Gastrocnemius medialis (tissue), 4 donors: ENCODE measurements around the gene EMCN. TPM values are rescaled to one million over a fixed set of nuclear protein-coding genes. Genes with fewer than 3 reads are reported as not detected.
"Not testable (repeated sequence)": the region's sequence is repeated elsewhere in the genome, so short reads cannot be mapped to it uniquely, and the experiment has no call there.

Experiments used
- ATAC-seq, 2 donors: fragments of 150-250 bp; one replicate each; pipeline ENCODE4 v1.9.1; 2016
- DNase-seq, 2 donors: peaks; one replicate each; pipeline ENCODE4 v3.0.0-alpha.2; 2019
- H3K27ac ChIP-seq, 4 donors: fragments of 200-600 bp; sonication (generic); 1 replicate in 1 of 4; 2 replicates in 3 of 4; pipeline ENCODE4 v1.5.1; 2016 to 2018; ENCODE audit warnings: mild to moderate bottlenecking in 2 of 4, moderate library complexity in 1 of 4
- H3K27me3 ChIP-seq, 3 donors: fragments of 200-600 bp; sonication (generic) in 2 of 3; 1 replicate in 1 of 3; 2 replicates in 2 of 3; pipeline versions ENCODE4 v1.5.1 to v1.6.0; 2016 to 2019; ENCODE audit warnings: mild to moderate bottlenecking in 1 of 3, moderate library complexity in 1 of 3
- H3K36me3 ChIP-seq, 2 donors: fragments of 200-600 bp; sonication (generic) in 1 of 2; one replicate each; pipeline ENCODE4 v1.5.1; 2017 to 2018
- H3K4me1 ChIP-seq, 2 donors: fragments of 200-600 bp; sonication (generic) in 1 of 2; one replicate each; pipeline ENCODE4 v1.5.1; 2016 to 2017; ENCODE audit warnings: mild to moderate bottlenecking in 2 of 2
- H3K4me3 ChIP-seq, 4 donors: fragments of 200-600 bp; sonication (generic) in 3 of 4; 1 replicate in 1 of 4; 2 replicates in 3 of 4; pipeline ENCODE4 v1.5.1; 2016 to 2019; ENCODE audit warnings: mild to moderate bottlenecking in 2 of 4
- H3K9me3 ChIP-seq, 3 donors: fragments of 200-600 bp; sonication (generic) in 2 of 3; 1 replicate in 1 of 3; 2 replicates in 2 of 3; pipeline ENCODE4 v1.5.1; 2016 to 2019
- POLR2A ChIP-seq, 2 donors: fragments of 450-650 bp; IDR thresholded peaks; one replicate each; pipeline ENCODE4 v1.6.1; 2017; ENCODE audit warnings: antibody characterized with exemption in 2 of 2, mild to moderate bottlenecking in 2 of 2, moderate library complexity in 2 of 2
- in situ Hi-C, 4 donors: fragments of 200-750 bp; cut with MboI; loops; one replicate each; pipeline versions ENCODE4 v1.15.0 to v1.8.0; 2017; ENCODE audit warnings: low sequenced_read_pairs in 4 of 4
- intact Hi-C: fragments of 100-400 bp; cut with DNase I; formaldehyde crosslinking; loops from one replicate; pipeline ENCODE4 v1.15.1; 2023; ENCODE audit warnings: low total_unique reads
- total RNA-seq, 4 donors: library from RNA; depleted of rRNA; stranded (reverse); fragments of >200 nt; gene quantifications; one replicate each; pipeline versions ENCODE4 v1.1.0 to v1.2.3, GENCODE V29; 2016
- TF ChIP-seq, protein P1 (sequence below), 5 experiments: fragments of 450-650 bp in 3 of 5; fragments of 200-600 bp in 2 of 5; sonication (generic) in 2 of 5; IDR thresholded peaks in 4 of 5; conservative IDR thresholded peaks in 1 of 5; 1 replicate in 4 of 5; 2 replicates in 1 of 5; pipeline ENCODE4 v1.5.1; 2016 to 2019; ENCODE audit warnings: antibody characterized with exemption in 5 of 5, mild to moderate bottlenecking in 3 of 5, moderate library complexity in 3 of 5

Gene EMCN
- total RNA-seq, 4 donors from 2014 or later = 10.8 to 27.5 (median 12.2) TPM

DNA sequence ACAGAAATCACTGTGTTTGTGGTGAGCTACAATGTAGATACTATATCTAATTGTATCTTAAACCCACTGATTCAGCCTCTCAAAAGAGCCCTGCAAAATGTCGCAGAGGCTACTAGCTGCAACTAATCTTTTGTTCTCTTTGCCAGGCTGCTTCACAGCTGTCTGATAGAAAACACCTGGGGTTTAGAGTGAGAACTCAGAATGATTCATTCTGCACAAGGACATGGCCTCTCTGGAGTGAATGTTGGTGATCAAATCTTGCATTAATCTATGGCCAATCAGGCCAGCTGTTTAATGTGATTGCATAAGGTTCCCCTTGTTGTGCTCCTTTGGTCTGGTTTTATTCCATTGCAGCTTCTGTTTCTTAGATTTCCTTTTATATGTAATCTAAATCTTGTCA is 100.3 kb downstream of the EMCN start:
- no peak for ATAC-seq
- no peaks in the 10 kb centered on the region for H3K9me3 ChIP-seq
- peaks cover 9 to 54% of the 10 kb centered on the region in 2 donors for H3K4me1 ChIP-seq
- no peaks in the 10 kb centered on the region for H3K36me3 ChIP-seq
- peak overlapping the region in 2 of 4 donors; percentile 18 to 32 for H3K27ac ChIP-seq
- no peak for DNase-seq
- intact Hi-C loops (loop anchor here (5.0 to 10.0 kb wide), 2 partner anchors 103 to 325 kb away; no protein-coding TSS in a partner anchor), in situ Hi-C loops (loop anchor here in 1 of 4 donors (10.0 to 25.0 kb wide), 2 partner anchors 323 to 770 kb away; no protein-coding TSS in a partner anchor)
- no peaks in the 10 kb centered on the region for H3K27me3 ChIP-seq
- H3K4me3 ChIP-seq = no peak overlapping the region
- TF ChIP-seq, protein P1, sequence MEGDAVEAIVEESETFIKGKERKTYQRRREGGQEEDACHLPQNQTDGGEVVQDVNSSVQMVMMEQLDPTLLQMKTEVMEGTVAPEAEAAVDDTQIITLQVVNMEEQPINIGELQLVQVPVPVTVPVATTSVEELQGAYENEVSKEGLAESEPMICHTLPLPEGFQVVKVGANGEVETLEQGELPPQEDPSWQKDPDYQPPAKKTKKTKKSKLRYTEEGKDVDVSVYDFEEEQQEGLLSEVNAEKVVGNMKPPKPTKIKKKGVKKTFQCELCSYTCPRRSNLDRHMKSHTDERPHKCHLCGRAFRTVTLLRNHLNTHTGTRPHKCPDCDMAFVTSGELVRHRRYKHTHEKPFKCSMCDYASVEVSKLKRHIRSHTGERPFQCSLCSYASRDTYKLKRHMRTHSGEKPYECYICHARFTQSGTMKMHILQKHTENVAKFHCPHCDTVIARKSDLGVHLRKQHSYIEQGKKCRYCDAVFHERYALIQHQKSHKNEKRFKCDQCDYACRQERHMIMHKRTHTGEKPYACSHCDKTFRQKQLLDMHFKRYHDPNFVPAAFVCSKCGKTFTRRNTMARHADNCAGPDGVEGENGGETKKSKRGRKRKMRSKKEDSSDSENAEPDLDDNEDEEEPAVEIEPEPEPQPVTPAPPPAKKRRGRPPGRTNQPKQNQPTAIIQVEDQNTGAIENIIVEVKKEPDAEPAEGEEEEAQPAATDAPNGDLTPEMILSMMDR (IDR thresholded peaks at IDR 0.05 in 4 of 5, conservative IDR thresholded peaks at IDR 0.05 in 1 of 5) = no peak
- no peak for TF ChIP-seq POLR2A (IDR thresholded peaks at IDR 0.05)

DNA sequence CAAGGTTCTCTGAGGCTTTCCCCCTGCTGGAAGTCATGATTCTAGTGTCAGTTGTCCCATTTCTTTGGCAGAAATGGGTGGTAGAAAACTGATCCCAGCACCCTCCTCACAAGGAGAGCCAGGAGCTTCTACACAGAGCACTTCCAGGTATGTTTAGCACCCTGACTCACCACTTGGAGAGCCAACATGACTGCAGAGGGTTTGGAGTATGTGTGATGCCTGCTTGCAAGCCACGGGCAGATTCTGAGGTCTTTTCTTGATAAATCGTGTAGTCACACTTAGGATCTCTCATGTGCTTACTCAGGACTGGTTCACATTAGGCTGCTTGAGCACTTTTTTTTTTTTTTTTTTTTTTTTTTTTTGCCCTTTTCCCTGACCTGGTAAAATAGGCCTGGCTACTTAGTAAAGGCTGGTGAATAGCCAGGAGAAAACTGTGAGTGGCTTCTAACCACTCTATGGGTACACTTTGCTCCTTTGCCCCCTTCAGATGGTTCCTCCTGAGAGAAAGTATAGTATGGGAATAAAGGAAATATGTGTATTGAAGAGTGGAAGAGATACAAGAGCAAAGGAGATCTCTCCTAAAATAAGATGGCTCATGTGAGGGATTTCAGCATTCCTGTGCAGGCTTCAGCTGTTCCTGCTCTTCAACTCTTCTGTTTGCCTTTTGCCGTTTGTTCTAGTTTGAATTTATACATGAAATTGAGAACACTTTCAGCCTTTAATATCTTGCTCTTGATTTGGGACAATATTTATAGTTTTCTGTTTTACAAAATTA is 103.6 kb downstream of the EMCN start:
- ATAC-seq (peak; percentile 98 to 99), DNase-seq (peak; percentile 74 to 85)
- Histone ChIP-seq H3K27ac (peak overlapping the region; percentile 52 to 82 (median 78)), H3K4me3 (no peak overlapping the region), H3K4me1 (peaks cover 0 to 36% of the 10 kb centered on the region in 2 donors), H3K27me3 (no peaks in the 10 kb centered on the region), H3K9me3 (no peaks in the 10 kb centered on the region), H3K36me3 (no peaks in the 10 kb centered on the region)
- intact Hi-C loops (loop anchor here (10.0 kb wide), 1 partner anchor 99 kb away; no protein-coding TSS in a partner anchor), in situ Hi-C loops (loop anchor here in 1 of 4 donors (10.0 to 25.0 kb wide), 2 partner anchors 319 to 773 kb away; no protein-coding TSS in a partner anchor)
- TF ChIP-seq, protein P1 (IDR thresholded peaks at IDR 0.05 in 4 of 5, conservative IDR thresholded peaks at IDR 0.05 in 1 of 5) = peak in 1 of 5 experiments; percentile 38
- TF ChIP-seq POLR2A (IDR thresholded peaks at IDR 0.05) = no peak

DNA sequence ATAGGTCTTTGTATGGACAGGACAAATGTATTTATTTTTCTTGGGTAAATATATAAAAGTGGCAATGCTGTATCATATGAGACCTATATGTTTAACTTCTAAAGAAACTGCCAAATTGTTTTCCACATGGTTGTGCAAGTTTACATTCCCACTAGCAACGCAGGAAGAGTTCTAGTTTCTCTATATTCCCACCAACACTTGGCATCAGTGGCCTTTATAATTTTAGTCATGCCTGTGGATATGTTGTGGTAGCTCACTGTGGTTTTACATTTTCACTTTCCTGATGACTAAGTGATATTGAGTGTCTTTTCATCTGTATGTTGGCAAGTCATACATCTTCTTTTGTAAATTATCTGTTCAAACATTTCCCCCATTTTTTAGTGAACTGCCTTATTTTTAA is 126.0 kb downstream of the EMCN start:
- Histone ChIP-seq H3K27me3 (no peaks in the 10 kb centered on the region), H3K9me3 (no peaks in the 10 kb centered on the region), H3K27ac (no peak overlapping the region), H3K4me1 (no peaks in the 10 kb centered on the region), H3K36me3 (no peaks in the 10 kb centered on the region), H3K4me3 (no peak overlapping the region)
- ATAC-seq = no peak
- intact Hi-C loops (no loop called here), in situ Hi-C loops (no loop called here)
- no peak for DNase-seq
- no peak for TF ChIP-seq POLR2A (IDR thresholded peaks at IDR 0.05)

DNA sequence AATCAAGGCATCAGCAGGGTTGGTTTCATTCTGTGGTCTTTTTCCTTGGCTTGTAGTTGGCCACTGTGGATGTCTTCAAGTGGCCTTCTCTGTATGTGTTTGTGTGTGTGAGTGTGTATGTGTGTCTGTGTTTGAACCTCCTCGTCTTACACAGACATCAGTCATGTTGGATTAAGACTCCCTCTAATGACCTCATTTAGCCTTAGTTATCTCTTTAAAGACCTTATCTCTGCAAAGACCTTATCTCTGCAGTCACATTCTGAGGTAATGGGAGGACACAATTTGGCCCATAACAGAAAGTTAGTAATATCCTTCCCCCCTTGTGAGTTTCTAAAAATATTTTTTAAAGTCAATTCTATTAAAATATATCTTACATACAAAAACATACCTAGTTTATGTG is 126.7 kb downstream of the EMCN start:
- ATAC-seq = no peak
- H3K9me3 ChIP-seq = no peaks in the 10 kb centered on the region
- TF ChIP-seq, protein P1 (IDR thresholded peaks at IDR 0.05 in 4 of 5, conservative IDR thresholded peaks at IDR 0.05 in 1 of 5) = no peak
- no peak for TF ChIP-seq POLR2A (IDR thresholded peaks at IDR 0.05)

DNA sequence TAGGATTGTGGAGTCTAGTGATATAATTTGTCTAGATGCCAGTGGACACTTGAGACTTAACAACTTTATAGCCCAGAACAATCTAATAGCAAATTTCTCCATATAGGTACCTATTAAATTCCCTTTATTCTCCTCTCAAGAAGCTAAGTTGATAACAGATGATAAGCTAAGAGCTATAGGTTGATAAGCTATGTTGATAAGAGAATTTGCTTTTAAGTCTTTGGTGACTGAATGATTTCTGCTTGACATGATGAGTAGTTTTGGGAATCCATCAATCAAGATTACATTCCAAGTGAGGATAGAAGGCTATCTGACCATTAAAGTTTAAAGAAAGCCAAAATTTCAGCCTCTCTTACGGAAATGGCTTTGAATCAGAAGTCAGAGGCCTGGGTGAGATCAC is 131.6 kb downstream of the EMCN start:
- intact Hi-C loops = no loop called here
- TF ChIP-seq, protein P1 (IDR thresholded peaks at IDR 0.05 in 4 of 5, conservative IDR thresholded peaks at IDR 0.05 in 1 of 5) = no peak
- TF ChIP-seq POLR2A (IDR thresholded peaks at IDR 0.05) = no peak
- no peak overlapping the region for H3K4me3 ChIP-seq
- DNase-seq = no peak
- no peak for ATAC-seq
- H3K27ac ChIP-seq = no peak overlapping the region
- H3K9me3 ChIP-seq = no peaks in the 10 kb centered on the region
- H3K4me1 ChIP-seq = no peaks in the 10 kb centered on the region
- no peaks in the 10 kb centered on the region for H3K27me3 ChIP-seq
- in situ Hi-C loops = no loop called here
- H3K36me3 ChIP-seq = no peaks in the 10 kb centered on the region

More for the DNA sequence above, 126.7 kb downstream of the EMCN start:
- Histone ChIP-seq H3K36me3 (no peaks in the 10 kb centered on the region), H3K4me1 (no peaks in the 10 kb centered on the region), H3K27ac (no peak overlapping the region), H3K4me3 (no peak overlapping the region), H3K27me3 (no peaks in the 10 kb centered on the region)
- intact Hi-C loops = no loop called here
- in situ Hi-C loops = no loop called here
- DNase-seq = no peak

DNA sequence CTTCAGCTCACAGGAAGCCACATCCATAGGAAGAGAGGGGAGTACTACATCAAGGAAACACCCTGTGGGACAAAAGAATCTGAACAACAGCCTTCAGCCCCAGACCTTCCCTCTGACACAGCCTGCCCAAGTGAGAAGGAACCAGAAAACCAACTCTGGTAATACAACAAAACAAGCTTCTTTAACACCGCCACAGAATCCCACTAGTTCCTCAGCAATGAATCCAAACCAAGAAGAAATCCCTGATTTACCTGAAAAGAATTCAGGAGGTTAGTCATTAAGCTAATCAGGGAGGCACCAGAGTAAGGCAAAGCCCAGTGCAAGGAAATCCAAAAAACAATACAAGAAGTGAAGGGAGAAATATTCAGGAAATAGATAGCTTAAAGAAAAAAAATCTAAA is 137.4 kb downstream of the EMCN start:
- DNase-seq, intact Hi-C loops, H3K4me3 ChIP-seq, in situ Hi-C loops, H3K9me3 ChIP-seq, H3K4me1 ChIP-seq, ATAC-seq, H3K27me3 ChIP-seq, H3K27ac ChIP-seq, H3K36me3 ChIP-seq: not testable (repeated sequence)
